HG02588 (cell line): ENCODE measurements around the gene PHRF1.

ENCODE experiments used
- ATAC-seq: cut with Tn5 transposase; IDR thresholded peaks from one replicate; pipeline ENCODE4 v1.9.1; 2021; ENCODE audit warnings: mild to moderate bottlenecking, moderate library complexity; ENCODE audit not compliant: unreplicated experiment

PHRF1 gene, protein sequence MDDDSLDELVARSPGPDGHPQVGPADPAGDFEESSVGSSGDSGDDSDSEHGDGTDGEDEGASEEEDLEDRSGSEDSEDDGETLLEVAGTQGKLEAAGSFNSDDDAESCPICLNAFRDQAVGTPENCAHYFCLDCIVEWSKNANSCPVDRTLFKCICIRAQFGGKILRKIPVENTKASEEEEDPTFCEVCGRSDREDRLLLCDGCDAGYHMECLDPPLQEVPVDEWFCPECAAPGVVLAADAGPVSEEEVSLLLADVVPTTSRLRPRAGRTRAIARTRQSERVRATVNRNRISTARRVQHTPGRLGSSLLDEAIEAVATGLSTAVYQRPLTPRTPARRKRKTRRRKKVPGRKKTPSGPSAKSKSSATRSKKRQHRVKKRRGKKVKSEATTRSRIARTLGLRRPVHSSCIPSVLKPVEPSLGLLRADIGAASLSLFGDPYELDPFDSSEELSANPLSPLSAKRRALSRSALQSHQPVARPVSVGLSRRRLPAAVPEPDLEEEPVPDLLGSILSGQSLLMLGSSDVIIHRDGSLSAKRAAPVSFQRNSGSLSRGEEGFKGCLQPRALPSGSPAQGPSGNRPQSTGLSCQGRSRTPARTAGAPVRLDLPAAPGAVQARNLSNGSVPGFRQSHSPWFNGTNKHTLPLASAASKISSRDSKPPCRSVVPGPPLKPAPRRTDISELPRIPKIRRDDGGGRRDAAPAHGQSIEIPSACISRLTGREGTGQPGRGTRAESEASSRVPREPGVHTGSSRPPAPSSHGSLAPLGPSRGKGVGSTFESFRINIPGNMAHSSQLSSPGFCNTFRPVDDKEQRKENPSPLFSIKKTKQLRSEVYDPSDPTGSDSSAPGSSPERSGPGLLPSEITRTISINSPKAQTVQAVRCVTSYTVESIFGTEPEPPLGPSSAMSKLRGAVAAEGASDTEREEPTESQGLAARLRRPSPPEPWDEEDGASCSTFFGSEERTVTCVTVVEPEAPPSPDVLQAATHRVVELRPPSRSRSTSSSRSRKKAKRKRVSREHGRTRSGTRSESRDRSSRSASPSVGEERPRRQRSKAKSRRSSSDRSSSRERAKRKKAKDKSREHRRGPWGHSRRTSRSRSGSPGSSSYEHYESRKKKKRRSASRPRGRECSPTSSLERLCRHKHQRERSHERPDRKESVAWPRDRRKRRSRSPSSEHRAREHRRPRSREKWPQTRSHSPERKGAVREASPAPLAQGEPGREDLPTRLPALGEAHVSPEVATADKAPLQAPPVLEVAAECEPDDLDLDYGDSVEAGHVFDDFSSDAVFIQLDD (N-terminal part only)

DNA sequence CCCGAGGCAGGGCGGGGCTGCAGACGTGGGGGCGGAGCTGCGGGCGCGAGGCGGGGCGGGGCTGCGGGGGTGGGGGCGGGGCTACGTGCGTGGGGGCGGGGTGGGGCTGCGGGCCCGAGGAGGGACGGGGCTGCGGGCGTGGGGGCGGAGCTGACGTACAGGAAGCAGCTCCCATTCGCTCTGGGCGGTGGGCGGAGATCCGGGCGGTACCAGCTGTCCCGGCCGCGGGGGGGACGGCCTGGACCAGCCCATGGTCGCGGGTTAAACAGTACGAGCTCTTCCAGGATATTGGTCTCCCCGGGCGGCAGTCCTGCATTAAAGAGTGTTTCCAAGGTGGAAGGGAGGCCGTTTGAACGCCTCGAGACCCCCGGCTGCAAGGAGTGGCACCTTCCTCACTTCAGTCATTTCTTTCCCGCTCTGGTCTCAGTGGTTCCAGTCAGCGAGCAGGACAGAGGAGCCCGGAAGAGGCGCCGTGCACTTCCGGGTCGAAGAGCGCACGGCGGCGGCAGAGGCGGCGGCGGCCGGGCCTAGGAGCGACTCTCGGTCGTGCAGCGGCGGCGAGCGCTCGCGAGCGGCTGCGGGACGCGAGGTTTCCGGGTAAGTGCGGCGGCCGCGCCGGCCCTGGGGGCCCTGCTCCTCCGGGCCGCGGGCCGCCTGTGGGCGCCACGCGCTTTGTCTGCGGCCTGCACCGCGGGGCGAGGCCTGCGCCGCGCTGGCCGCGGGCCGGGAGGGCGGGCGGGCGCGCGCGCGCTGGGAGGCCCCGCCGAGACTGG, at the start of gene PHRF1:
PHRF1 (plus strand) TSS at position 475 of the 773 bp plus-strand sequence. CDS start 5,043 bp downstream, outside the sequence.
- peak; percentile 80 for ATAC-seq

DNA sequence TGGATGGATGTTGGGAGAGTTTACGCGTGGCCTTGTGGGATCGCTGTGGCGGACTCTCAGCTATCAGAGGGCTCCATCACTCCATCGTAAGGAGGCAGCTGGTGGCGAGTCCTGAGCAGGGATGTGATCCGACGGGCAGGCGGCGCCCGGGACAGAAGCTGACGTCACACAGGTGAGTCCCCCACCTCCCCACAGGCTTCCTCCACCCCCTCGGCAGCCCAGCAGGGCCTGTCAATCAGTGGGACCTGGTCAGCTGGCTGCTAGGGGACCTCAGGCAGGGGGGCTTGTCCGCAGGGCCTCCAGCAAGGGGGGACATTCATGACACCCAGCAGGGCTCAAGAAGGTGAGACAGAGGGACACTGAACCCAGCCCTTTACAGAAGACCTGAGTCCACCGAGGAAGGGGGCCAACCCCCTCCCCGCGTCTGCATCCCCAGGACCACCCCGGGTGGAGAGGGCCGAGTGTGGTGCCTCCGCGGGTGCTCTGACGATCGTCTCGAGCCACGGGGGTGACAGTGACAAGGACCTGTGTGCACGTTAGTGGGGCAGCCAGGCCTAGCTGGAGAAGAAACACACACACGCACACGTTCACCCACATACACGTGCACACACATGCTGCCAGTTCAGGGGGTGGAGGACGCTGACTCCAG, 48.0 kb upstream of the PHRF1 start:
- no peak for ATAC-seq

DNA sequence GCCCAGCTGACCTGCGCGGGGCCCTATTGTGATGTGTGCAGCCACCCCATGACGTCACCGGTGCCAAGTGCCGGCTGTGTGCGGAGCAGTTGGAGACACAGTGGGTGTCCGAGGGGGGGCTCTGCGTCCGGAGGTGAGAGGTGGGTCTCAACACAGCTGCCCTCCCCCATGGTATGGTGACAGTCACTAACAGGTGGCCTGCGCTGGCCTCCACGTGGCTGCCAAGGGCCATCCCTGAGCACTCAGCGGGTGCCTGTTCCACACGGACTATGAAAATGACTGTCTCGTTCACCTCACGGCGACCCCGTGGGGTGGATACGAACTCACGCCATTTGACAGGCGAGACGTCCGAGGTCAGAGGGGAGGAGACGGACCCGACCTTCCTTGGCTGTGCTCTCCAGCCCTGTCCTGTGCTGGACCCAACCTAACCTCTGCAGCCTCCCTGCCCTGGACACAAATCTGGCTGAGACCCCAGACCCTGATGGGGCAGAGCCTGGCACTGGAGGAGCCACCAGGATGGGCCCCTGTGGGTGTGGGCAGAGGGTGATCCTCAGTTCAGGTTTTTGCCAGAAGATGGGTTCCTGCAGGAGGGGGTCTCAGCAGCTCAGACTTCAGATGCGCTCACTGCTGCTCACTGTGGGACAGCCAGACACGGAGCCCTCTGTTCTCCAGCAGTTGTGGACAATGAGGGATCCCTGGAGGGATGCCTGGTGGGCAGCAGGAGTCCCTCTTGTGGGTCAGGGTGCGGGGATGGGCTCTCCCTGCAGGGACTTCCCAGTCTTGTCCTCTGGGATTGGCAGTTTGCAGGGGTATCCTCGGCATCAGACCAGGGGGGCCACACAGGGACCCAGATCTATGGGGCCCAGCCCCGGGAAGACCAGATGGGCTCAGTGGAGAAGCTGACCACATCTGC, 47.2 kb upstream of the PHRF1 start:
- ATAC-seq, result no peak

DNA sequence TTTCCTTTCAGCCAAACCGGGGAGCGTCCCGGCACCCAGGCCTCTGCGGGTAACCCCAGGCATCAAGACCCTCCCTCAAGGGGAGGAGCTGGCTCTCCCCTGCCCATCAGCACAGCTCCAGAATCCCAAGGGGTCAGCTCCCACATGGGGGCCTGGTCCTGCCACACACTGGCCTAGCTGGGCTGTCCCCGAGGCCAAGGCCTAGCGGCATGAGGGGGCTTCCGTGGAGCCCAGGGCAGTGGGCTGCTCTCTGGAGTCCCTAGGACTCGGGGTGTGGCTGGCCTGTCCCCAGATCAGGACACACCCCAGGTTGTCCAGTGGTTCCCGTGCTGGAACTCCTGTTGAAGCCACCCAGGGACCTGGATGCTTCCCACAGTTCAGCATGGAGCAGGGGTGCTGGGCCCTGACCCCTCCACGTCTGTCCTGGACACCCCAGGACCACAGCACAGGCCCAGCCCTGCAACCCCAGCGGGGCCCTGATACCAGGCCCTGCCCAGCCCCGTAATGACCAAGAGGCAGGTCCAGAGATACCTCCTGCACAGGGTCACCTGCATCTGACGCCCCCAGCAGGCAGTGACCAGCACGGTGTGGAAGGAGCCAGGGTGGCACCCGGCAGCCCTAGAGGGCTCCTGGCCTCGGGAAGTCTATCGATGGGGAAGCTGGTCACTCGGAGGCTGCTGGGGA, 46.4 kb upstream of the PHRF1 start:
- ATAC-seq, result no peak

DNA sequence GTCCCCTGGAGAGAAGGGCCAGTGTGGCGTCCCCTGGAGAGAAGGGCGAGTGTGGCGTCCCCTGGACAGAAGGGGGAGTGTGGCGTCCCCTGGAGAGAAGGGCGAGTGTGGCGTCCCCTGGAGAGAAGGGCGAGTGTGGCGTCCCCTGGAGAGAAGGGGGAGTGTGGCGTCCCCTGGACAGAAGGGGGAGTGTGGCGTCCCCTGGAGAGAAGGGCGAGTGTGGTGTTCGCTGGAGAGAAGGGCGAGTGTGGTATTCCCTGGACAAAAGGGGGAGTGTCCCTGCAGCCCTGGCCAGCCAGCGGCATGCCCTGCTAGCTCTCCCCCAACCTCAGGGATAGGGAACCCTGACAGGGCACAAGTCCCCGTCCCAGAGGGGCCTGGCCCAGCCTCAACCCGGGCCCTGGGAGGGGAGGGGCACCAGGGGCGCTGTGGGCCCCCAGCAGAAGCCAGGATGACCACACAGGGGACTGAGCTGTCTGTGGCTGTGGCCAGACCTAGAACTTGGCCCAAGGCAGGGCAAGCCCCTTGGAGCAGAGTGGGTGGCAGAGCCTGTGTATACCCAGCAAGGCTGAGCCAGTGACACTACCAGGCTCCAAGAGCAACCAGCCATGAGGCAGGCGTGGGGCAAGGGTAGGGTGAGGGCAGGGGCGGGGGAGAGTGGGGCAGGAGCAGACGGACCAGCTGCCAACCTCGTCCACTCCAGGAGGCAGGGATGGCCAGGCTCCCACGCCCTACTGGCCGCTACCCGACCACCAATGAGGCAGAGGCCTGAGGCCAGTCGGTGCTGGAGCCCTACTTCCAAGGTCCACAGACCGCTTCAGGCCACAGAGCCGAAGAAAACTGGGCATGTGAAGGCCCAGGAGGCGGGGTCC, 45.1 kb upstream of the PHRF1 start:
- no peak for ATAC-seq

DNA sequence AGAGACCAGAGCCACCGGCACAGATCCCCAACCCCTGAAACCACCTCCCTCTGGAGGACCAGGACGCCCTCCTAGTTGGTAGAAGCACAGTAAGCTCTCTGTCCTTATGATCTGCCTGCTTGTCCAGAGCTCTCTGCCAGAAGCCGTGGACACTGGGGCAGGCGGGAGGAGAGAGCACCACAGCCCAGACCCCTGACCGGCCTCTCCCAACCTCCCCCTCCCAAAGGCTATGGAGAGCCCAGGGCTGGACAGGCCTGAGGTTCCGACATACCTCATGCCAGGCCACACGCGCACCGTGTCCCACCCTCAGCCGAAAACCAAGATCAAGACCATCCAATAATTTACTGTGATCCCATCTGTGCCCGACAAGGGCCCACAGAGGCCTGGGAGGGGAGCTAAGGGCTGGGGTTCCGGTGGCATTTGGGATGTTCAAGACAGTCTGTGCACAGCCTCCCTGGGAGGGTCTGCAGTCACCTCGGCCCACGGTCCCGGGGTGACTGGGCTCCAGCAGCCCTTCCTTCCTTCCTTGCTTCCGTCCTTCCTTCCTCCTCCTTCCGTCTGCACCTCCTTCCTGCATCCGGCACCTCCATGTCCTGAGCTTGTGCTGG, 44.2 kb upstream of the PHRF1 start:
- no peak for ATAC-seq

DNA sequence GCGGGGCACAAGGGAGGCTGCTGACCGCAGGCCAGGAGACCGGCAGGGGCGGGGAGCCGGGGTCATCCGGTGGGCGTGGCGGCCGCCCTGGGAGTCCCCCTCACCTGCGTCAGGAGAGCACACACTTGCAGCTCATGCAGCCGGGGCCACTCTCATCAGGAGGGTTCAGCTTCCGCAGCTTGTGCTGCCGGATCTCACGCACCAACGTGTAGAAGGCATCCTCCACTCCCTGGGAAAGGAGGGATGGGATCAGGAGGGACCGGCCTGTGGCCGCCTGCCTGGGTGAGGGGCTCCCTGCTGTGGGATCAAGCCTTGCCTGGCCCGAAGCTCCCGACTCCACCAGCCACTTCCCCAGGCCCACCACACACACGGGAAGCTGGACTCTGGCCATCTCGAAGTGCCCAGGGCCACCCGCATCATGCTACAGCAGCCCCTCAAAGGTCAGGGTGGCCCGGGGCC, 43.7 kb upstream of the PHRF1 start:
- ATAC-seq, result no peak

DNA sequence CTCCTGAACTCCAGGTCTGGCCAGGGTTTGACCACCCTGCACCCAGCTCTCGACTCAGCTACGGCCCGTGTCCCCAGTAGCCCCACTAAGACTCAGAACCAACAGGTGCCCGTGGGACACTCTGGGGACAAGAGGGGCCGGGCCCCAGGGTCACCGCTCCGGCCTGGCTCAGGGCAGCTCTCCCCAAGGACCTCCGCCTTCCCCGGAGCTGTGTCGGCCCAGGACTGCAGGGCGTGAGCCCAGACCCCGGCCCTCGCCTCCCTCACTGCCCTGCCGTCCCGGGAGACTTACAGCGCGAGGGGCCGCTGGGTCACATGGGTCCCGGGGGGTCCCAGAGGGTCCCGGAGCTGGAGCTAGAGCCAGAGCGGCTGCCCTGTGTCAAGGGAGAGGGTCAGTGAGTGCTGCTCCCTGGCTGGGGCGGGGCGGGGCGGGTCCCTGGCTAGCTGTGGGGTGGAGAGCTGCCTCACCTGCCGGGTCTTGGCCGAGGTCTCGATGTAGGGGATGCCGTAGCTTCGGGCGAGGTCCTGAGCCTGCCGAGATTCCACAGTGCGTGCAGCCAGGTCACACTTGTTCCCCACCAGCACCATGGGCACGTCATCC, 43.2 kb upstream of the PHRF1 start:
- no peak for ATAC-seq

DNA sequence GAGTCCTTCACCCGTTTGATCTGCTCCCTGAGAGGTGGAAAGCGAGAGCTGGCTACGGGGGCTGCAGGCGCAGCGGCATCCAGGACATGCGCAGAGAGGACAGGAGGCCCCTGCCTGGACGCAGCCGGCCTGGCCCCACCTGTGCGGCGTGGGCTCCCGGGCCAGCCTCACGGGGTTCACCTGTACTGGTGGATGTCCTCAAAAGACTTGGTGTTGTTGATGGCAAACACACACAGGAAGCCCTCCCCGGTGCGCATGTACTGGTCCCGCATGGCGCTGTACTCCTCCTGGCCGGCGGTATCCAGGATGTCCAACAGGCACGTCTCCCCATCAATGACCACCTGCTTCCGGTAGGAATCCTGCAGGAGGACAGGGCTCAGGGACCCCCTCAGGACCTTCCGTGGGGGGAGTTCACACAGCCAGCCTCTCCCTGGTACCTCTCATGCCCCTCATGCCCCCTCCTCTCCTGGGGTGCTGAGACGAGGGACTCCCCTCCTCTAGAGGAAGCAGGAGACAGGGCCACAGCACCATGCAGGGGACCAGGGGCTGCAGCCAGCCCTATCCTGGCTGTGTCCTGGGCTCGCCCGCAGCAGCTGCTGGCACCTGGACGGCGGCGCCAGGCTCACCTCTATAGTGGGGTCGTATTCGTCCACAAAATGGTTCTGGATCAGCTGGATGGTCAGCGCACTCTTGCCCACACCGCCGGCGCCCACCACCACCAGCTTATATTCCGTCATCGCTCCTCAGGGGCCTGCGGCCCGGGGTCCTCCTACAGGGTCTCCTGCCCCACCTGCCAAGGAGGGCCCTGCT, 42.5 kb upstream of the PHRF1 start:
- no peak for ATAC-seq

DNA sequence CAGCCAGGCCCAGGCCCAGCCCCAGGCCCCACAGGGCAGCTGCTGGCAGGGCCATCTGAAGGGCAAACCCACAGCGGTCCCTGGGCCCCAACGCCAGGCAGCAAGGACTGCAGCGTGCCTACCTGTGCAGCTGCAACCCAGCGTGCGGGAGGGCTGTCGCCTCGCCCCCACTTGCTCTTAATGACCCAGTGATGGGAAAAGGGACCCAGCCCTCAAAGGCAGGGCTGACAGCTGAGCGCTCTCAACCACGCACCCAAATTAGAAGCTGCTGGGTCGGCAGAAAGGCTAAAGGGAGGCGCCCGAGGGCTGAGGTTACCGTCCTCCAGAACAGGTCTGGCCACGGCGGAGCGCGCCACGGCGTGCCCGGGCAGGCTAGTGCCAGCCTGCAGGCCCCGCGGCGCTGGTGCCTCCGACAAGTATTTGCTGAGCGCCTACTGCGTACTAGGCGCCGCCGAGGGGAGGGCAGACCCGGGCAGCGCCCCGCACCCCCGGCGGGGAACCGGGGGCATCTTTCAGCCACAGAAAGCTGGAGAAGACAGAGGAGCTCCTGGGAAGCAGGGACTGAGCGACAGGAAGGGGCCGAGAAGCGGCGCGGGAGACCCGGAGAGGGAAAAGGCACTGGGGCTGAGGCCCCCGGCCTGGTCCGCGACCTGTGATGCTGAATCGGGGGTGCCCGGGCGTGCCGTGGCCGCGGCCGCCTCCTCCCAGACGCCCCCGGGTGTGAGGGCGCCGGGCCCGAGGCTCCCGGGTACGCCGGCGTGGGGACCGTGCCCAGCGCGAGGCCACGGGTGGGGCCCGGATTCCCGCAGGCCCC, 41.7 kb upstream of the PHRF1 start:
- peak; percentile 1 for ATAC-seq

DNA sequence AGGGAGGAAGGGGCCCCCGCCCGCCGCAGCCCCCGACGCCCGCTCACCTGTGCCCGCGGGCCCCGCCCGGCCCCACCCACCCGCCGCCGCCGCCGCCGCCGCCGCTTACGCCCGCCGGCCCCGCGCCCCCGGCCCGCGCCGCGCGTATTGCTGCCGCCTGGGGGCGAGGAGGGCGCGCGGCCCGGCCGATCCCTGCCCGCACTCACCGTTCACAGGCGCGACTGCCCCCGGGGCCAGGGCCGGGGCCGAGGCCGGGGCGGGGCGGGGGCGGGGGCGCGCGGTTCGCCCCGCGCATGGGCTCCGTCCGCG, 41.1 kb upstream of the PHRF1 start:
- ATAC-seq, result no peak

DNA sequence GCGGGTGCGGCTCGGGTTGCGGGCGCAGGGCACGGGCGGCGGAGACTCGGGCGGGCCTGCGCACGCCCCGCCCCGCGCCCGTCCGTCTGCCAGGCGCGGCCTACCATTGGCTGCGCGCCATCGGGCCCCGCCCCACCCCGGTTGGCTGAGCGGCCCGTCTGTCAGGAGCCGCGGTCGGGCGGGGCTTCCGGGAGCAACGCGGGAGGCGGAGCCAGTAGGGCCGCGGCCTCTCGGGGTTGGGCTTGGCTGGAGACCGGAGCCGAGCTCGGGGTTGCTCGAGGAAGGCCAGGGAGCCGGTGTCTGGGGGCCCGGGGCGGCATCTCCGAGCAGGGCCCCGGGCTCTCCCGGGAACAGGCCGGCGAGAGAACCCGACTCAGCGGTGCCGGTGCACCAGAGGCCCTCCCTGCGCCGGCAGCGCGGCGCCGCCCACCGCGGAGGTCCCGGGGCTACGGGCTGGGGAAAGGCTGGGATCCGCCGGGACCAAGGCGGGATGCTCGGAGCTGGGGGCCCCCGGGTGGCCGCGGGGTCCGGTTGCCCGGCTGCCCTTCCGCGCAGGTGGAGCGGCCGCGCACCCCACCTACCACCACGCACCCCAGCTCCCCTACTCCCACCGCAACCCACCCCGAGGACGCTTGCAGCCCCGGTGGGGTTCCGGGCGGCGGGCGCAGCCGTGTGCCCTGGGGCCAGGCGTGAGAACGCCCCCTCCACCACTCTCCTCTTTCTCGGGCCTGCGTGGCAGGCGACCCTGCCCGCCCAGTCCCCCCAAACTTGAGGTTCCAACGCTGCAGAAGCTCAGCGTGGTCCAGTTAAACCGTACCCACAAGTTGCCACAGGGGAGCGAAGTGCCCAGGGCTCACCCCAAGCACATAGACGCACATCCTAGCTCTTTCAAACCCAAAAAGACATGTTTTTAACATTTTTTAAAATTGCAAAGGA, 40.5 kb upstream of the PHRF1 start, which contains the start of gene HRAS:
HRAS (minus strand) TSS at position 58 of the 936 bp plus-strand sequence.
- ATAC-seq, result peak; percentile 67

DNA sequence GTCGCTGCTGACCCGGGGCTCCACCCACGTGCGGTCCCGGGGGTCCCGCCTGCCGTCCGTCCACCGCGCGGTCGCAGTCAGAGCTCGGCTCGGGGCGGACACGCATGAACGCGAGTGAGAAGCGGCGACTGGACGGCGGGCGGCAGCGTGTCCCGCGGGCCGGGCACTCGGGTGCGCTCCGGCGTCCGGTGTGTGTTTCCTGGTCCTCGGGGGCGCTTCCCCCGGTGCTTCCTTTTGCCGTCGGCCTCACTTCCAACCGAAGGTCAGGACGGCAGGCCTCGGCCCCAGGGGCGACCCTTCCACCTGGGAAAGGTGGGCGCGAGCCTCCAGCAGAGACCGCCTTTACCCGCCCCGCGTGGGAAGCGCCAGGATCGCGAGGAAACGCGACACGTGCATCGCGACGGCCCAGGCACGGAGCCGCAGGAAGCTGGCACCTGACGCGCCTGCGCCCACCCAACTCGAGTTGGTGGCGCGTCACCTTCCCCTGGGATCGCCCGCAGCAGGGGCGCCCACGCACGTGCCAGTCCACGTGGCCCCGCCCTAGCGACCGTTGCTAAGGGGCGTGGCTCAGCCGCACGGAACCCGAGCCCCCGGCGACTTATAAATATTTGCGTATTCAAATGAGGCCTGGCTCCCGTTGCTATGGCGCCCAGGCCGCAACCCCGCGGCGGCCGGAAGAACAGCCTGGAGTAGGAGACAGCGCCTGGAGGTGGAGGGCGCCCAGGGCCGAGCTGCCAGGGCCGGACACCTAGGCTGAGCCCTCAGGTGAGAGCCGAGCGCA, 39.2 kb upstream of the PHRF1 start, which contains the start of gene LRRC56:
LRRC56 (plus strand) TSS at position 687 of the 781 bp plus-strand sequence. CDS start 3,158 bp downstream, outside the sequence.
- ATAC-seq, result peak; percentile 37
